Measurements from ENCODE around the gene CTSH.
A peak's percentile ranks its signal among the peaks of the same experiment; 100 is the strongest.

The CTSH gene

DNA sequence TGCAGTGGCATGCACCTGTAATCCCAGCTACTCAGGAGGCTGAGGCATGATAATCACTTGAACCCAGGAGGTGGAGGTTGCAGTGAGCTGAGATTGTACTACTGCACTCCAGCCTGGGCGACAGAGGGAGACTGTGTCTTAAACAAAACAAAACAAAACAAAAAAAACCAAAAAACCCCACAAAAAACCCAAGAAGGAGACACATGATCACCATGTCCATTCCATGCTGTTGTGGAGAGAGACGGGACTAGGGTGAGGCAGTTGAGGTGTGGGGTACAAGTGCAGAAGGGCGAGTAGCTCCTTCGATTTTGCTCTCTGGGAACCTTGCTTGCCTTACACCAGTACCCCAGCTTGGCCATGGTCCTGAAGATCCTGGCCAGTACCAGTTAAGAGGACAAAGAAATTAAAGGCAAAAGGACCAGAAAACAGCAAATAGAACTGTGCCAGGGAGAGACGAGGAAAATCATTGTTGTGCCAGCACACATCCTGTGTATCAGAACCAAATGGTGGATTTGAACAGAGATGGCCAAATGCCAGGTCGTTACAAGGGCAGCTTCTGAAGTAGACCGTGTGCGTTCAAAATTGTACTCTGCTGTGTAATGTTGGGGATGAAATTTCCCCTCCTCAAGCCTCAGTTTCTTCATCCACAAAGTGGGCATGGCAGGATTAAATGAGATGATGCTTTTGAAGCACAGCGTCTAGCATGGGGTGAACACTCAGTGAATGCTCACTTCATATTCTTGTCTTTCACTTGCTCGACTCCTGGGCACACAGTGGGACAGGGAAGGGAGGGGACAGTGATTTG lies 42.9 kb upstream of the CTSH start:
- no peak overlapping the region for H3K9ac ChIP-seq (ENCODE audit: low read length in 2 of 2)
- H3K4me1 ChIP-seq (ENCODE audit: control insufficient read depth, insufficient read depth, low read length) = peaks cover 26% of the 10 kb centered on the region
- peak overlapping the region; percentile 71 for H3K27ac ChIP-seq (ENCODE audit: low read length)

DNA sequence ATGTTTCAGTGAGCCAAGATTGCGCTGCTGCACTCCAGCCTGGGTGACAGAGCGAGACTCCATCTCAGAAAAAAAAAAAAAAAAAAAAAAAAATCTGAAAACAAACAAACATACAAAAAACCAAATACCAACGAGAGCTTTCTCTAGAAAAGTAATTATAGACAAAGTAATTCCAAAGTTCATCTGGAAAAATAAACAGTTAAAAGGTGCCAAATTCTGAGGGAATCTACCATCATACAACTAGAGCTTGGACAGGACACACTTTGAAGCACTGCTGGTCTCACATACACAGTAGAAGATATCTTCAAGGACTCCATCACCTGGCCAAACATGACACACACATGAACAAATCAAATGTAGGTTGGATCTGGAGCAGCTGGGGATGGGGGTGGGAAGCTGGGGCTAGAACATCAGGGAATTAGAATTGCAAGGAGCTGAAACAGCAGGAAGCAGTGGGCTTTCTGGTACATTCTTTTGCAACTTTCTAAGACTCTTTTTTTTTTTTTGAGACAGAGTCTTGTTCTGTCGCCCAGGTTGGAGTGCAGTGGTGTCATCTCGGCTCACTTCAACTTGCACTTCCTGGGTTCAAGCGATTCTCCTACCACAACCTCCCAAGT lies 41.1 kb upstream of the CTSH start:
- H3K27ac ChIP-seq (ENCODE audit: low read length) = no peak overlapping the region
- no peak overlapping the region for H3K9ac ChIP-seq (ENCODE audit: low read length in 2 of 2)
- no peaks in the 10 kb centered on the region for H3K9me3 ChIP-seq (ENCODE audit: control insufficient read depth in 2 of 2, low read length in 2 of 2)
- no peaks in the 10 kb centered on the region for H3K27me3 ChIP-seq (ENCODE audit: control insufficient read depth in 1 of 2, insufficient read depth in 2 of 2, low read length in 2 of 2)
- no peak overlapping the region for H3K4me3 ChIP-seq (ENCODE audit: low read length in 2 of 2)
- no peaks in the 10 kb centered on the region for H3K36me3 ChIP-seq (ENCODE audit: control insufficient read depth in 2 of 2, insufficient read depth in 2 of 2, low read length in 2 of 2)
- peaks cover 18% of the 10 kb centered on the region for H3K4me1 ChIP-seq (ENCODE audit: control insufficient read depth, insufficient read depth, low read length)

More for the DNA sequence above, 42.9 kb upstream of the CTSH start:
- H3K9me3 ChIP-seq (ENCODE audit: control insufficient read depth in 2 of 2, low read length in 2 of 2) = no peaks in the 10 kb centered on the region
- no peaks in the 10 kb centered on the region for H3K36me3 ChIP-seq (ENCODE audit: control insufficient read depth in 2 of 2, insufficient read depth in 2 of 2, low read length in 2 of 2)
- no peak overlapping the region for H3K4me3 ChIP-seq (ENCODE audit: low read length in 2 of 2)
- H3K27me3 ChIP-seq (ENCODE audit: control insufficient read depth in 1 of 2, insufficient read depth in 2 of 2, low read length in 2 of 2) = no peaks in the 10 kb centered on the region

DNA sequence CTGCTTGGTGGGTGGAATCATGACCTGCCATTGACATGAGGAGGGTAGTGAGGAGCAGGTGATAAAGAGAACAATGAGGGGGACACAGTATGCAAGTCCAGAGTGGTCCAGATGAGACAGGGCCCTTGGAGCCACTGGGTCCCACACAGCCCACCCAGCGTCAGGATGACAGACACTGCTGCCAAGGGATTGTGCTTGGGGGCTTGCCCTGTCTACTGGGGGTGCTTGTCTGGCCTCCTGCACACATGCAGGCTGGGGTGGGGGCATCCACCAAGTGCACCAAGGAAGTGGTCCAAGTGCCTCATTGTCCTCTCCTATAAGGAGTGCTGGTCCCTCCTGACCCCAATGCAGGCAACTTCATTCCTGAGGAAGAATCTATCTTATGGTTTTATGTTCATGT lies 39.2 kb upstream of the CTSH start:
- no peak overlapping the region for H3K4me3 ChIP-seq (ENCODE audit: low read length in 2 of 2)
- no peak overlapping the region for H3K9ac ChIP-seq (ENCODE audit: low read length in 2 of 2)
- no peak overlapping the region for H3K27ac ChIP-seq (ENCODE audit: low read length)
- no peaks in the 10 kb centered on the region for H3K27me3 ChIP-seq (ENCODE audit: control insufficient read depth in 1 of 2, insufficient read depth in 2 of 2, low read length in 2 of 2)
- no peaks in the 10 kb centered on the region for H3K36me3 ChIP-seq (ENCODE audit: control insufficient read depth in 2 of 2, insufficient read depth in 2 of 2, low read length in 2 of 2)
- H3K9me3 ChIP-seq (ENCODE audit: control insufficient read depth in 2 of 2, low read length in 2 of 2) = no peaks in the 10 kb centered on the region
- peaks cover 10% of the 10 kb centered on the region for H3K4me1 ChIP-seq (ENCODE audit: control insufficient read depth, insufficient read depth, low read length)

DNA sequence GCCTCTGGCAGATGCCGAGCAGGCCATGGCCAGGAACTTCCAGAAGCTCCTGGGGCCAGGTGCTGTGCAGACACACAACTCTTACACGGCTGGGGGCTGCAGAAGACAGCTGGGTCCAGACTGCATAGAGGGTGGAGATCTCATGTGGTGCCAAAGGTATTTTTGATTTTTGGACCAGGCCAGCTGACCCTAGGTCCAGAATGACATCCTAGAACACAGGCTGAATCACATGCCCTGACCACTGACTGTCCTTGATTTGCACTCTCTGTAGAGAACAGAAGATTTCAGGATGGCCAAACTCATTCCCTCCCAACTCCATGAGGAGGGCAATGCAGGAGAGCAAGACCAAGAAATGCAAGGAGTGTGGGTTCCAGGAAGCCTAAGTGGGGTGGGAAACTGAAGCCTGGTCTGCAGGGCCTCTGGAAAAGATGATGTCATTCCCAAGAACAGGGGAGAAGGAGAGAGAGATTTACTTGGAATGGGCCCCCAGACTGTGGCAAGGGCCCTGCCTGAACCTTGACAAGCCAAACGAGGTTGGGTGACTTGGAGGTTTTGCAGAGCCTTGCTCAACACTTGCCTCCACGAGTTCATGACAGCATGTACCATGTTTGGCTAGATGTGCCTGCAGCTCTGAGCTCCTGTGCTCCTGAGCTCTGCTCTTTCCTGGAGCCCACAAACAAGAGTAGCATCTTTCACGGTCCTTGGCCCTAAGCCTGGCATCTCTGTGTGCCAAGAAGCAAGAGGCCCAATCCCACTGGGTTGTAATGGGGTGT lies 38.5 kb upstream of the CTSH start:
- Histone ChIP-seq H3K27ac (ENCODE audit: low read length) (no peak overlapping the region), H3K9ac (ENCODE audit: low read length in 2 of 2) (no peak overlapping the region), H3K36me3 (ENCODE audit: control insufficient read depth in 2 of 2, insufficient read depth in 2 of 2, low read length in 2 of 2) (no peaks in the 10 kb centered on the region), H3K27me3 (ENCODE audit: control insufficient read depth in 1 of 2, insufficient read depth in 2 of 2, low read length in 2 of 2) (no peaks in the 10 kb centered on the region), H3K4me3 (ENCODE audit: low read length in 2 of 2) (no peak overlapping the region), H3K4me1 (ENCODE audit: control insufficient read depth, insufficient read depth, low read length) (peaks cover 8% of the 10 kb centered on the region), H3K9me3 (ENCODE audit: control insufficient read depth in 2 of 2, low read length in 2 of 2) (no peaks in the 10 kb centered on the region)

DNA sequence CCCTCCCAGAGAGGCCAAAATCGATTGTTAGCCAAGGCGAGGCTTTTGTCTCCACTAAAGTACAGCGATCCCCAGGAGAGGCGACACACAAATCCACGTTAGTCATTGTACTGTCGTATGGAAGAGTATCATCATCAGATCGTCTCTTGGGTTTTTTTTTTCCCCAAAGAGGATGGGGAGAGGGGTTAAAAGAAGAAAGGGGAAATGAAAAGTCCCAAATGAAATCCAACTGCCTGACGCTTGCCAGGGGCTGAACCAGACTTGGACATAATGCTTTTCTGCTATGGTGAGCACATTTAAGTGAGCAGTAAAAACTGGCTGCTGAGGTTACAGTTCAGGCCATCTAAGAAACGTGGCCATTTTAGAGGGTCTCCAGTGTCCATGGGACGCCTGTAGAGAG lies 37.9 kb upstream of the CTSH start:
- H3K9me3 ChIP-seq (ENCODE audit: control insufficient read depth in 2 of 2, low read length in 2 of 2) = no peaks in the 10 kb centered on the region
- no peak overlapping the region for H3K4me3 ChIP-seq (ENCODE audit: low read length in 2 of 2)
- no peaks in the 10 kb centered on the region for H3K36me3 ChIP-seq (ENCODE audit: control insufficient read depth in 2 of 2, insufficient read depth in 2 of 2, low read length in 2 of 2)
- no peak overlapping the region for H3K9ac ChIP-seq (ENCODE audit: low read length in 2 of 2)
- H3K27me3 ChIP-seq (ENCODE audit: control insufficient read depth in 1 of 2, insufficient read depth in 2 of 2, low read length in 2 of 2) = no peaks in the 10 kb centered on the region
- H3K27ac ChIP-seq (ENCODE audit: low read length) = no peak overlapping the region
- peaks cover 5% of the 10 kb centered on the region for H3K4me1 ChIP-seq (ENCODE audit: control insufficient read depth, insufficient read depth, low read length)

DNA sequence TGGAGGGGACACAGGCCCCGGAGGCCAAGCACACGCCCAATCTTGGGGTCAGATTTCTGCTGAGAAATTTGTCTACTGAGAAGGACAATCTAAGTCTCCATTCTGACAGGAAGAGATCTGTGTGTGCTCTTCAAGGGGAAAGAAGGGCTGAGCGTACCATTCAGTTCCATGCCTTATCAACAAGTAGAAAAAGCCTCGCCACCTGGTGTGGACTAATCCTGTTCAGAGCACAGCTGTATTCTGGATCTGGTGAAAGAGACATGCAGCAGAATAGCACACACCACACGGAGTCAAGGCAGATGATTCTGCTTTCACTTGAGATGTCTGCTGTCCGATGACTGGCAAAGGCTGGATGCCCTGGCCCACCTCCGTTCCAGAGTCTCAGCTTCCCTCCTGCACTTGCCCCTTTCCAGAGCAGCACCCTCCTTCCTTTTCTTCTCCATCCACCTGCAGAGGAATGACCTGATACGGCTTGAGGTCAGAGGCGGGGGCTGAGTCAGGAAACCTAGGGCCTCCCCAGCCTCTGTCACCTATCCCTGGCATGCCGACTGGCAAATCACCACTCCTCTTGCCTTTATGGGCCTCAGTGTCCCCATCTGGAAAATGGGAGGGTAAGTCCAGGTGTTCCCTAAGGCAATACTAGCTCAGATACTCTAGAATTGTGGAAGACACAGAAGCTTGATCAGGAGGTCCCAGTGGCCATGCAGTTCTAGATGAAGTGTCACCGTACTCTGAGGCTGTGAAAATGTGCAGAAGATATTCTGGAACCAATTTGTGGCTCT lies 36.9 kb upstream of the CTSH start:
- Histone ChIP-seq H3K36me3 (ENCODE audit: control insufficient read depth in 2 of 2, insufficient read depth in 2 of 2, low read length in 2 of 2) (no peaks in the 10 kb centered on the region), H3K9me3 (ENCODE audit: control insufficient read depth in 2 of 2, low read length in 2 of 2) (no peaks in the 10 kb centered on the region), H3K27ac (ENCODE audit: low read length) (no peak overlapping the region), H3K27me3 (ENCODE audit: control insufficient read depth in 1 of 2, insufficient read depth in 2 of 2, low read length in 2 of 2) (no peaks in the 10 kb centered on the region), H3K4me3 (ENCODE audit: low read length in 2 of 2) (no peak overlapping the region), H3K4me1 (ENCODE audit: control insufficient read depth, insufficient read depth, low read length) (peaks cover 5% of the 10 kb centered on the region), H3K9ac (ENCODE audit: low read length in 2 of 2) (no peak overlapping the region)

DNA sequence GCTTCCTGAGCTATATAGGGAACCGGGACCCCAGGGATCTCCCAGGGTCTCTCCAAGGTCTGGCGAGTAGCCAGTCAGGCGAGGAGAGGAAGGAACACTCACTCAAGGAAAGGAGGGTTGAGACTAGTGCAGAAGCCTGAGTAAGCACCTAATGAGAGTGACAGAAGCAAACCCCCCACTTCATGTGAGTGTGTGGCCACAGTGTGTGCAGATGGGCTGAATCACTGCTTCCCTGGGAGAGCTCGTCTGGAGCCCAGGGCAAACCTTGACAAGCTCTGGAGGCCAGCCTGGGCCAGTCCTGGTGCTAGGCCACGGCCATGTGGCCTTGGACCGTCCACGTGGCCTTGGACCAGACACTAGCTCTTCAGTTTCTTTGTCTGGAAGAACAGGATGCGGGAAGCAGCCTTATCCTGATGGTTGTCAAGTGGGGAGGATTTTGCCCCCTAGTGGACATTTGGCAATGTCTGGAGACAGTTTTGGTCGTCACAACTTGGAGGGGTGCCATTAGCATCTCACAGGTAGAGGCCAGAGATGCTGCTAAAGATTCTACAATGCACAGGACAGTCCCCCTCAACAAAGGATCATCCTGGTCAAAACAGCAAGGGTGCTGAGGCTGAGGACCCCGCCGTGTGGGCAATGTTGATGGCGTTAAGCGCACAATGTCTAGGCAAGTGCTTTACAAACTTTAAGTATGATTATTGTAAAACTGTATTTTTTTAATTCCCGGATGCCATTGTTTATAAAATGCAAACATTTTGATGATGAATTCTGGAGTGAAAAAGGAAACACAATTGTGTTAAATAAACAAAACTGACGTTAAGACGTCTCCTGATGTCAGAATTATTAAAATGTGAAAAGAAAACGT lies 34.8 kb upstream of the CTSH start:
- no peak overlapping the region for H3K27ac ChIP-seq (ENCODE audit: low read length)
- peaks cover 5% of the 10 kb centered on the region for H3K4me1 ChIP-seq (ENCODE audit: control insufficient read depth, insufficient read depth, low read length)
- no peak overlapping the region for H3K9ac ChIP-seq (ENCODE audit: low read length in 2 of 2)
- H3K36me3 ChIP-seq (ENCODE audit: control insufficient read depth in 2 of 2, insufficient read depth in 2 of 2, low read length in 2 of 2) = no peaks in the 10 kb centered on the region
- H3K9me3 ChIP-seq (ENCODE audit: control insufficient read depth in 2 of 2, low read length in 2 of 2) = no peaks in the 10 kb centered on the region
- H3K27me3 ChIP-seq (ENCODE audit: control insufficient read depth in 1 of 2, insufficient read depth in 2 of 2, low read length in 2 of 2) = no peaks in the 10 kb centered on the region
- H3K4me3 ChIP-seq (ENCODE audit: low read length in 2 of 2) = no peak overlapping the region

DNA sequence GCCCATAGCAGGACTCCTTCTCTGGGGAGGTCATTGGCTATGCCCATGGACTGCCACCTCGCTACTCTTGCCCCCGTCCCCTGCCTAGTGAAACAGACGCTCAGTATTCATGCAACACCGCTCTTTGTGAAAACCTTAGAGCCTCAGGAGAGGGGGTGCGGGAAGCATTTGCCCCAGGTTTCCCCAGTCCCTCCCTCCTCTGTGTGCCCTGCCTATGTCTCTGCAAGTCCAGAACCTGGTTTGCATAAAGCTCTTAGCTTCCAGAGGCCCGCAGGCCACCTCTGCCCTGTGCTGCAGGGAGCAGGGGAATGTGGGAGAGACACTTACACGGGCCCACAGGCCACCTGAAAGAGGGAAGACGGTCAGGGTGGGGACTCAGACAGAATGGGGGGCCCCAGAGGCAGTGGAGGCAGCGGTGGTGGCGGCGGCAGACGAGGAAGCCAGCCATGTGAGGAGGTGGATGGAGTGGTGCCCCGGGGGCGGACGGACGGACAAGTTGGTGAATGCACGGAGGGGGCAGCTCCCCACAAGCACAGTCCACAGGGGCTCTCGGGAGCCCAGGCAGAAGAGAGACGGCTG lies 33.8 kb upstream of the CTSH start:
- Histone ChIP-seq H3K4me1 (ENCODE audit: control insufficient read depth, insufficient read depth, low read length) (peaks cover 5% of the 10 kb centered on the region), H3K27ac (ENCODE audit: low read length) (no peak overlapping the region), H3K9me3 (ENCODE audit: control insufficient read depth in 2 of 2, low read length in 2 of 2) (no peaks in the 10 kb centered on the region), H3K4me3 (ENCODE audit: low read length in 2 of 2) (no peak overlapping the region), H3K36me3 (ENCODE audit: control insufficient read depth in 2 of 2, insufficient read depth in 2 of 2, low read length in 2 of 2) (no peaks in the 10 kb centered on the region), H3K9ac (ENCODE audit: low read length in 2 of 2) (no peak overlapping the region), H3K27me3 (ENCODE audit: control insufficient read depth in 1 of 2, insufficient read depth in 2 of 2, low read length in 2 of 2) (no peaks in the 10 kb centered on the region)

DNA sequence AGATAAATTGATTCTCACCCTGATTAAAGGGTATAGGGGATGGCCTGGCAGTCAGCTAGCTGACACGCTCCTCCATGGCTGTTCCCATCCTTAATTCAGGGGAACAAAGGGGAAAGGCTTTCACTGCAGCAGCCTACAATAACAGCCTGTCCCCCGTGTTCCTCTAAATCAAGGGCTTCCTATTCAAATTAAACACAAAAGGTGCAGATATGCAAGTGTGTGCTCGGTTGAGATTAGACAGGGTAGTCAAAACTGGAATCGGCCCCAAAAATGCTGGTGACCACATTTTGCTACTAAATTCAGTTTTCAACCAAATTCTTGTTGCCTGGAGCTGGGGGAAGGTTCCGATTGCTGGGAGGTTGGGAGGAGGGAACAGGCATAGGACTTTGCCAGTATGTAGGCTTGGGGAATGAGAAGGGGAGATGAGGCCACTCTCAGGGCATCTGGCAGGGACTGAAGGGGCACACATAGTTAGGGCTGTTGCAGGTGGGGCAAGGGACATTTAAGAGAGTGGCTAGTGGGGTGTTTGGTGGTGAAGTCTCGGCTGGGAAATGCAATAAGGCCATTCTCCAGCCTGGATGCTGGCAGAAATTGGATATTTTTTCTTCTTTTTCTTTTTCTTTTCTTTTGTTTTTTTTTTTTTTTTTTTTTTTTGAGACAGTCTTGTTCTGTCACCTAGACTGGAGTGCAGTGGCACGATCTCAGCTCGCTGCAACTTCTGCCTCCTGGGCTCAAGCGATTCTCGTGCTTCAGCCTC lies 32.9 kb upstream of the CTSH start:
- Histone ChIP-seq H3K27me3 (ENCODE audit: control insufficient read depth in 1 of 2, insufficient read depth in 2 of 2, low read length in 2 of 2) (no peaks in the 10 kb centered on the region), H3K36me3 (ENCODE audit: control insufficient read depth in 2 of 2, insufficient read depth in 2 of 2, low read length in 2 of 2) (no peaks in the 10 kb centered on the region), H3K9me3 (ENCODE audit: control insufficient read depth in 2 of 2, low read length in 2 of 2) (no peaks in the 10 kb centered on the region), H3K27ac (ENCODE audit: low read length) (no peak overlapping the region), H3K4me1 (ENCODE audit: control insufficient read depth, insufficient read depth, low read length) (peaks cover 5% of the 10 kb centered on the region), H3K9ac (ENCODE audit: low read length in 2 of 2) (no peak overlapping the region), H3K4me3 (ENCODE audit: low read length in 2 of 2) (no peak overlapping the region)
